ENCODE results near the gene SOX9. TPM values are rescaled to one million over a fixed set of nuclear protein-coding genes. Genes with fewer than 3 reads are reported as not detected.

Gene SOX9
- polyA plus RNA-seq, 1 donor (not counting 4 experiments of a cell fraction or from before 2014, with no cell fraction given), result 15.8 TPM

DNA sequence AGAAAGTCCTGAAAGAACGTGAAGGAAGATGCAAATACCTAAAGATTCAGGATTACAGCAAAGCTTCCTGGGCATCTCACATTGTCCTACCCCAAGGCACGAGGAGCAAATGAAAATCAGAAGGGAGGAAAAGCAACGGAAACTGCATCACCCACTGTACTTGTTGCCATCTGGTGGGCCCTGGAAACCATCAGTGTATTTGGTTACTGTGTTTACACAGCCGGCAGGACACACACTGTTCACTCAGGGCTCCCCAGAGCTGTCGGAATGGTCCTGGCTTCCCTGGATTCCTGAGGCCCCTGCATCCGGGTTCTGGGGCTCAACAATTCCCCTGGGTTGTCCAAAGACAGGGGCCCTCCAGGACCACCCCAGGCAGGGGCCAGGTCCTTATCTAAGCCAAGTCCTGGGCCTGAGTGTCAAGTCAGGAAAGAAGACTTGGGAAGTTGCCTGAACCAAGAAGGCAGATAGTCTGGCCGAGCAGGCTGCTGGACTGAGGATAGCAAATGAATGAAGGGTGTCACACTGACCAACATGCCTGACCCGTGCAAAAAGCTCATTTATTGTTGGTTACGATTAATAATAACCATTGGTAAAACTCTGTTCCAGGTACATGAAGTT, 52.8 kb downstream of the SOX9 start:
- Histone ChIP-seq H2AFZ (ENCODE audit: control insufficient read depth, low read length) (no peak overlapping the region), H3K27me3 (ENCODE audit: control insufficient read depth, extremely low read depth, insufficient read depth, low read length) (peaks cover 18% of the 10 kb centered on the region), H3K9me3 (ENCODE audit: control insufficient read depth, low read depth, low read length) (no peaks in the 10 kb centered on the region), H3K4me3 (ENCODE audit: control insufficient read depth in 2 of 3, extremely low read depth in 1 of 3, insufficient read depth in 2 of 3, low read depth in 1 of 3, low read length in 3 of 3) (no peak overlapping the region), H3K9ac (ENCODE audit: control insufficient read depth, extremely low read depth, insufficient read depth, low read length) (no peak overlapping the region), H4K20me1 (ENCODE audit: control insufficient read depth, extremely low read depth, insufficient read depth, low read length) (no peaks in the 10 kb centered on the region), H3K9me1 (ENCODE audit: control insufficient read depth, extremely low read depth, insufficient read depth, low read length) (no peaks in the 10 kb centered on the region), H3K27ac (ENCODE audit: control insufficient read depth, insufficient read depth, low read length) (no peak overlapping the region), H3K4me1 (ENCODE audit: control insufficient read depth, extremely low read depth, insufficient read depth, low read length) (no peaks in the 10 kb centered on the region), H3K79me2 (ENCODE audit: control insufficient read depth, insufficient read depth, low read length) (no peaks in the 10 kb centered on the region), H3K4me2 (ENCODE audit: control insufficient read depth, extremely low read depth, insufficient read depth, low read depth, low read length) (no peak overlapping the region), H3K36me3 (ENCODE audit: control insufficient read depth in 2 of 2, extremely low read depth in 1 of 2, insufficient read depth in 2 of 2, low read length in 2 of 2) (no peaks in the 10 kb centered on the region)
- TF ChIP-seq, protein P1, sequence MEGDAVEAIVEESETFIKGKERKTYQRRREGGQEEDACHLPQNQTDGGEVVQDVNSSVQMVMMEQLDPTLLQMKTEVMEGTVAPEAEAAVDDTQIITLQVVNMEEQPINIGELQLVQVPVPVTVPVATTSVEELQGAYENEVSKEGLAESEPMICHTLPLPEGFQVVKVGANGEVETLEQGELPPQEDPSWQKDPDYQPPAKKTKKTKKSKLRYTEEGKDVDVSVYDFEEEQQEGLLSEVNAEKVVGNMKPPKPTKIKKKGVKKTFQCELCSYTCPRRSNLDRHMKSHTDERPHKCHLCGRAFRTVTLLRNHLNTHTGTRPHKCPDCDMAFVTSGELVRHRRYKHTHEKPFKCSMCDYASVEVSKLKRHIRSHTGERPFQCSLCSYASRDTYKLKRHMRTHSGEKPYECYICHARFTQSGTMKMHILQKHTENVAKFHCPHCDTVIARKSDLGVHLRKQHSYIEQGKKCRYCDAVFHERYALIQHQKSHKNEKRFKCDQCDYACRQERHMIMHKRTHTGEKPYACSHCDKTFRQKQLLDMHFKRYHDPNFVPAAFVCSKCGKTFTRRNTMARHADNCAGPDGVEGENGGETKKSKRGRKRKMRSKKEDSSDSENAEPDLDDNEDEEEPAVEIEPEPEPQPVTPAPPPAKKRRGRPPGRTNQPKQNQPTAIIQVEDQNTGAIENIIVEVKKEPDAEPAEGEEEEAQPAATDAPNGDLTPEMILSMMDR (optimal IDR thresholded peaks at IDR 0.05 in 1 of 3, IDR thresholded peaks at IDR 0.05 in 1 of 3, conservative IDR thresholded peaks at IDR 0.05 in 1 of 3; ENCODE audit: extremely low read depth in 1 of 3, insufficient read depth in 2 of 3, low read length in 3 of 3), result no peak
- TF ChIP-seq EZH2 (IDR thresholded peaks at IDR 0.05; ENCODE audit: low read length), result no peak
- DNase-seq (ENCODE audit: low read depth, low spot score) (no peak), FAIRE-seq (no peak)
- dilution Hi-C loops (cut with MboI; ENCODE audit: extremely low pct_ligation_motif_present, low sequenced_read_pairs), result no loop called here

- Histone ChIP-seq H3K27ac (ENCODE audit: control insufficient read depth, insufficient read depth, low read length) (no peak overlapping the region), H3K4me2 (ENCODE audit: control insufficient read depth, extremely low read depth, insufficient read depth, low read depth, low read length) (no peak overlapping the region), H3K36me3 (ENCODE audit: control insufficient read depth in 2 of 2, extremely low read depth in 1 of 2, insufficient read depth in 2 of 2, low read length in 2 of 2) (no peaks in the 10 kb centered on the region), H3K9ac (ENCODE audit: control insufficient read depth, extremely low read depth, insufficient read depth, low read length) (no peak overlapping the region), H4K20me1 (ENCODE audit: control insufficient read depth, extremely low read depth, insufficient read depth, low read length) (no peaks in the 10 kb centered on the region), H3K4me1 (ENCODE audit: control insufficient read depth, extremely low read depth, insufficient read depth, low read length) (no peaks in the 10 kb centered on the region), H2AFZ (ENCODE audit: control insufficient read depth, low read length) (no peak overlapping the region), H3K79me2 (ENCODE audit: control insufficient read depth, insufficient read depth, low read length) (no peaks in the 10 kb centered on the region), H3K9me3 (ENCODE audit: control insufficient read depth, low read depth, low read length) (no peaks in the 10 kb centered on the region), H3K9me1 (ENCODE audit: control insufficient read depth, extremely low read depth, insufficient read depth, low read length) (no peaks in the 10 kb centered on the region), H3K4me3 (ENCODE audit: control insufficient read depth in 2 of 3, extremely low read depth in 1 of 3, insufficient read depth in 2 of 3, low read depth in 1 of 3, low read length in 3 of 3) (no peak overlapping the region), H3K27me3 (ENCODE audit: control insufficient read depth, extremely low read depth, insufficient read depth, low read length) (peaks cover 18% of the 10 kb centered on the region)
- dilution Hi-C loops (cut with MboI; ENCODE audit: extremely low pct_ligation_motif_present, low sequenced_read_pairs), result no loop called here
- no peak for DNase-seq (ENCODE audit: low read depth, low spot score)
- TF ChIP-seq, protein P1 (optimal IDR thresholded peaks at IDR 0.05 in 1 of 3, IDR thresholded peaks at IDR 0.05 in 1 of 3, conservative IDR thresholded peaks at IDR 0.05 in 1 of 3; ENCODE audit: extremely low read depth in 1 of 3, insufficient read depth in 2 of 3, low read length in 3 of 3), result no peak
- TF ChIP-seq EZH2 (IDR thresholded peaks at IDR 0.05; ENCODE audit: low read length), result no peak
- FAIRE-seq, result no peak
Observed at GRCh38 chr17:72175263-72175662, 54.4 kb downstream of the SOX9 start.

Measured in keratinocyte (primary cell).